Spleen (tissue), 7 donors: ENCODE data around the gene RALGDS.
"Not testable (repeated sequence)": the region's sequence is repeated elsewhere in the genome, so short reads cannot be mapped to it uniquely, and the experiment has no call there.

ENCODE experiments used
- POLR2A ChIP-seq, 3 donors: fragments of 450-650 bp; IDR thresholded peaks; one replicate each; pipeline ENCODE4 v1.5.1; 2017; ENCODE audit warnings: antibody characterized with exemption in 3 of 3, mild to moderate bottlenecking in 1 of 3
- POLR2AphosphoS5 ChIP-seq, 3 donors: sonication (generic); formaldehyde crosslinking; IDR thresholded peaks; one replicate each; pipeline ENCODE4 v1.5.1; 2017; ENCODE audit warnings: antibody characterized with exemption in 3 of 3
- TF ChIP-seq, protein P1 (sequence below), 11 experiments: fragments of 200-600 bp in 7 of 11; fragments of 450-650 bp in 4 of 11; sonication (generic) in 4 of 11; IDR thresholded peaks in 8 of 11; conservative IDR thresholded peaks in 3 of 11; 1 replicate in 7 of 11; 2 replicates in 4 of 11; pipeline versions ENCODE4 v1.4.0 to v1.8.0; 2016 to 2021; ENCODE audit warnings: antibody characterized with exemption in 11 of 11, inconsistent platforms in 4 of 11, mild to moderate bottlenecking in 1 of 11
- donor health status: DM: no; HTN: no; CAD: no; lungs with moderate emphysema.
- donor health status: DM: no; HTN: no; CAD: no.
- donor health status: DM: no; HTN: no; CAD: no.

DNA sequence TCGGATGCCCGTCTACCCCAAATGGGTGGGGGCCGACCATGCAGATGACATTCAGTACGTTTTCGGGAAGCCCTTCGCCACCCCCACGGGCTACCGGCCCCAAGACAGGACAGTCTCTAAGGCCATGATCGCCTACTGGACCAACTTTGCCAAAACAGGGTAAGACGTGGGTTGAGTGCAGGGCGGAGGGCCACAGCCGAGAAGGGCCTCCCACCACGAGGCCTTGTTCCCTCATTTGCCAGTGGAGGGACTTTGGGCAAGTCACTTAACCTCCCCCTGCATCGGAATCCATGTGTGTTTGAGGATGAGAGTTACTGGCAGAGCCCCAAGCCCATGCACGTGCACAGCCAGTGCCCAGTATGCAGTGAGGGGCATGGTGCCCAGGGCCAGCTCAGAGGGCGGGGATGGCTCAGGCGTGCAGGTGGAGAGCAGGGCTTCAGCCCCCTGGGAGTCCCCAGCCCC lies 50.5 kb downstream of the RALGDS start:
- TF ChIP-seq, protein P1, sequence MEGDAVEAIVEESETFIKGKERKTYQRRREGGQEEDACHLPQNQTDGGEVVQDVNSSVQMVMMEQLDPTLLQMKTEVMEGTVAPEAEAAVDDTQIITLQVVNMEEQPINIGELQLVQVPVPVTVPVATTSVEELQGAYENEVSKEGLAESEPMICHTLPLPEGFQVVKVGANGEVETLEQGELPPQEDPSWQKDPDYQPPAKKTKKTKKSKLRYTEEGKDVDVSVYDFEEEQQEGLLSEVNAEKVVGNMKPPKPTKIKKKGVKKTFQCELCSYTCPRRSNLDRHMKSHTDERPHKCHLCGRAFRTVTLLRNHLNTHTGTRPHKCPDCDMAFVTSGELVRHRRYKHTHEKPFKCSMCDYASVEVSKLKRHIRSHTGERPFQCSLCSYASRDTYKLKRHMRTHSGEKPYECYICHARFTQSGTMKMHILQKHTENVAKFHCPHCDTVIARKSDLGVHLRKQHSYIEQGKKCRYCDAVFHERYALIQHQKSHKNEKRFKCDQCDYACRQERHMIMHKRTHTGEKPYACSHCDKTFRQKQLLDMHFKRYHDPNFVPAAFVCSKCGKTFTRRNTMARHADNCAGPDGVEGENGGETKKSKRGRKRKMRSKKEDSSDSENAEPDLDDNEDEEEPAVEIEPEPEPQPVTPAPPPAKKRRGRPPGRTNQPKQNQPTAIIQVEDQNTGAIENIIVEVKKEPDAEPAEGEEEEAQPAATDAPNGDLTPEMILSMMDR (IDR thresholded peaks at IDR 0.05 in 8 of 11, conservative IDR thresholded peaks at IDR 0.05 in 3 of 11), result not testable (repeated sequence)
- not testable (repeated sequence) for TF ChIP-seq POLR2A, POLR2AphosphoS5 (IDR thresholded peaks at IDR 0.05)
